Upper lobe of left lung (tissue), 4 donors: ENCODE data around the gene KMT2E.

Experiments
- CTCF ChIP-seq, 6 experiments: fragments of 450-650 bp in 4 of 6; fragments of 200-600 bp in 2 of 6; sonication (generic) in 2 of 6; IDR thresholded peaks; one replicate each; pipeline ENCODE4 v1.5.1; 2016 to 2019; ENCODE audit warnings: antibody characterized with exemption in 6 of 6
- EP300 ChIP-seq, 4 donors: sonication (generic); formaldehyde crosslinking; IDR thresholded peaks; one replicate each; pipeline ENCODE4 v1.5.1; 2017; ENCODE audit warnings: antibody characterized with exemption in 4 of 4, control low read depth in 2 of 4
- POLR2A ChIP-seq, 4 donors: fragments of 450-650 bp; IDR thresholded peaks; one replicate each; pipeline ENCODE4 v1.5.1; 2016 to 2017; ENCODE audit warnings: antibody characterized with exemption in 4 of 4, mild to moderate bottlenecking in 2 of 4
- POLR2AphosphoS5 ChIP-seq, 2 donors: sonication (generic); formaldehyde crosslinking; IDR thresholded peaks; one replicate each; pipeline ENCODE4 v1.5.1; 2017; ENCODE audit warnings: antibody characterized with exemption in 2 of 2

- TF ChIP-seq POLR2A (IDR thresholded peaks at IDR 0.05) (no peak), CTCF (IDR thresholded peaks at IDR 0.05) (no peak), EP300 (IDR thresholded peaks at IDR 0.05) (no peak), POLR2AphosphoS5 (IDR thresholded peaks at IDR 0.05) (no peak)
Measured at GRCh38 chr7:105073143-105073542, 59.1 kb downstream of the KMT2E start.
